Measurements from ENCODE around the gene NFATC1.

Gene NFATC1

DNA sequence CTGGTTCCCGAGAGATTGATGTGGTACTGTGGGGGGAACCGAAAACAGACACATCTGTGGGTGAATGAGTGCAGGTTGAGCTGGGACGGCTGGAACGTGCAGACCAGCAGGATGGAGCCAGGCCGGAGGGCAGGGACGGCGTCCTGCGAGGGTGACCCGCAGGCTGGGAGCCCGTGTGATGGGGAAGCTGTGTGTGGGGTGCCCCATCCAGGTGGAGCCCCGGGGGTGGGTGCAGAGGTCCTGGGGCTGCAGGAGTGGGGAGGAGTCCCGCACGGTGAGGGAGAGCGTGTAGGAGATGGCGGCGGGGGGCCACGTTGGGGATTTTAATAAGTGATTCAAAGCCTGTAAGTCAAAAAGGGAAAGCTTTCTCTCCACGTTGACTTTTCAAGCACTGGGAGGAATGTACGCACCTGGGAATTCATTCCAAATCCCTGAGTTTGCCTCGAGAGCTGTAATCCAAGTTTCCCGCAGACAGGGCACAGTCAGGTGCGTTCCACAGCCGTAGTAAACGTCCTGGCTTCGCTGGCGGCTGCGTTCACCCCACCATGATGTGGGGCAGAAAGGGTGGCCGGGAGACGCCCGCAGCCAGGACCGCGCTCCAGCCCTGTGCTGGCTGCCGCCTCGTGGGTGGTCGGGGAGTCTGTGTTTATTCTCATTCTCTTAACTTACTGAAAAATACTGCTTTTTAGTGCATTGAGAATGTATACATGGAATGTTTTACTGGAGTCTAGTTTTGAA is 54.0 kb downstream of the NFATC1 start:
- no peak overlapping the region for H3K4me3 ChIP-seq (ENCODE audit: low read depth, low read length)
- no peak for DNase-seq (ENCODE audit: low read depth)
- TF ChIP-seq, protein P1, sequence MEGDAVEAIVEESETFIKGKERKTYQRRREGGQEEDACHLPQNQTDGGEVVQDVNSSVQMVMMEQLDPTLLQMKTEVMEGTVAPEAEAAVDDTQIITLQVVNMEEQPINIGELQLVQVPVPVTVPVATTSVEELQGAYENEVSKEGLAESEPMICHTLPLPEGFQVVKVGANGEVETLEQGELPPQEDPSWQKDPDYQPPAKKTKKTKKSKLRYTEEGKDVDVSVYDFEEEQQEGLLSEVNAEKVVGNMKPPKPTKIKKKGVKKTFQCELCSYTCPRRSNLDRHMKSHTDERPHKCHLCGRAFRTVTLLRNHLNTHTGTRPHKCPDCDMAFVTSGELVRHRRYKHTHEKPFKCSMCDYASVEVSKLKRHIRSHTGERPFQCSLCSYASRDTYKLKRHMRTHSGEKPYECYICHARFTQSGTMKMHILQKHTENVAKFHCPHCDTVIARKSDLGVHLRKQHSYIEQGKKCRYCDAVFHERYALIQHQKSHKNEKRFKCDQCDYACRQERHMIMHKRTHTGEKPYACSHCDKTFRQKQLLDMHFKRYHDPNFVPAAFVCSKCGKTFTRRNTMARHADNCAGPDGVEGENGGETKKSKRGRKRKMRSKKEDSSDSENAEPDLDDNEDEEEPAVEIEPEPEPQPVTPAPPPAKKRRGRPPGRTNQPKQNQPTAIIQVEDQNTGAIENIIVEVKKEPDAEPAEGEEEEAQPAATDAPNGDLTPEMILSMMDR (IDR thresholded peaks at IDR 0.05; ENCODE audit: control insufficient read depth, extremely low read depth, insufficient read depth), result no peak

DNA sequence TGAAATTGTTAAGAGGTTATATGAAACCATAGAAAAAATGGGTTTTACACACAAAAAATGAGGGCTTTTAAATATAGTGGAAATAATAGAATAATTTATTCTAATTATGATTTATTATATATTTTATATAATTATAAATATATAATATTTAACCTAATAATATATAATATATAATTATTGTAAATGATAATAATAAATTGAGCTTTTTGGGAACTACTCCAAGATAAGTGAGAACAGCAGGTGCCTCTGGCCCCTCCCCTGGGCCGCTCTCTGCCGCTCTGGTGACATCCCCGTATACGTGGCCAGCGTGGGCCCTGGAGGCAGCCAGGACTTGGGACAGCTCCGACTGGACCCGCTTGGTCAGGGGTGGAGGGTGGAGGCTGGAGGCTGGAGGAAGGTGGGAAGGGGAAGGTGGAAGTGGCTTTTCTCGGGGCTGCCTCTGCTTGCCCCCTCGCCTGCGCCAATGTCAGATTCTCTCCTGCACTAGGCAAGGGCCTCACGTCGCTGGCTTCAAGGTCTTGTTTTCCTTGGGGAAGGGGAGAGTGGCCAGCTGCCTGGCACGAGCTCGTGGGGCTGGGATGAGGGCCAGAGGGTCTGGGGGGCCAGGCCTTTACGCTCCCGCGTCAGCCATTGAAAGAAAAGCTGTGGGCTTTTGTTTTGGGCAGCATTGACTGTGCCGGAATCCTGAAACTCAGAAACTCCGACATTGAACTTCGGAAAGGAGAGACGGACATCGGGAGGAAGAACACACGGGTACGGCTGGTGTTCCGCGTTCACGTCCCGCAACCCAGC is 54.8 kb downstream of the NFATC1 start:
- TF ChIP-seq, protein P1 (IDR thresholded peaks at IDR 0.05; ENCODE audit: control insufficient read depth, extremely low read depth, insufficient read depth), result no peak
- DNase-seq (ENCODE audit: low read depth), result no peak
- H3K4me3 ChIP-seq (ENCODE audit: low read depth, low read length), result no peak overlapping the region

DNA sequence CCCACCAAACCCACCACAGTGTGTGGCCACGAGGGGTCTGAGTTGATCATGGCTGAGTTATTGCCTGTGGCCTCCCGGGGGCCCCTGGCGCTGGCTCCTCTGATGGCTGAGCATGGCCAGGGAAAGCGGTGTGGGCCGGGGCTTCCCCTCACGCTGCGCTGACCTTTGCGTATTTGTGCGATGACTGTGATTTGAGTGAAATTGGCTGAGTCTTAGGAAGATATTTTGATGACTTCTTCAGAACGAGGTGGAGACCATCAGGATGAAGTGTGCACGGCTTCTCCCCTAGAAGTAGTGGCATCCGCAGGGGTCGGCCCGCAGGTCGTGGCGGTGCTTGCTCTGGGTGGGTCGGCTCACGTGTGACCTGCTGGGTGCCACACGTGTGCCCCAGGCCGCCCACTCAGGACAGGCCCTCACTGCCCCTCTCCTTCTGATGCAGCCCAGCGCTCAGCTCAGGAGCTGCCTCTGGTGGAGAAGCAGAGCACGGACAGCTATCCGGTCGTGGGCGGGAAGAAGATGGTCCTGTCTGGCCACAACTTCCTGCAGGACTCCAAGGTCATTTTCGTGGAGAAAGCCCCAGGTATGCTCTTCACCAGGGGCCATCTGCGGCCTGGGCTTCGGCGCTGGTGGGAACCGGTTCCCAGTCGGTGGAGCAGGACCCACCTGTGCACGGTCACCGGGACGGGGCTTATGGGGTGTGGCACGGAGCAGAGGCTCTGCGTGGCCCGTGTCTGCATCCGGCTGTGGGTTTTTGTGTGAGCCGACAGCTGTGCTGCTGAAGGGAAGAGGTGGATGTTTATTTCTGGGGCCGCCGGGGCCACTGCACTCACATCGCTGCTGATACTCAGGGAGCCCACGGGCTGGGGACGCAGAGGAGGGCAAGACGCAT is 55.8 kb downstream of the NFATC1 start:
- DNase-seq (ENCODE audit: low read depth), result no peak
- TF ChIP-seq, protein P1 (IDR thresholded peaks at IDR 0.05; ENCODE audit: control insufficient read depth, extremely low read depth, insufficient read depth), result no peak
- no peak overlapping the region for H3K4me3 ChIP-seq (ENCODE audit: low read depth, low read length)

DNA sequence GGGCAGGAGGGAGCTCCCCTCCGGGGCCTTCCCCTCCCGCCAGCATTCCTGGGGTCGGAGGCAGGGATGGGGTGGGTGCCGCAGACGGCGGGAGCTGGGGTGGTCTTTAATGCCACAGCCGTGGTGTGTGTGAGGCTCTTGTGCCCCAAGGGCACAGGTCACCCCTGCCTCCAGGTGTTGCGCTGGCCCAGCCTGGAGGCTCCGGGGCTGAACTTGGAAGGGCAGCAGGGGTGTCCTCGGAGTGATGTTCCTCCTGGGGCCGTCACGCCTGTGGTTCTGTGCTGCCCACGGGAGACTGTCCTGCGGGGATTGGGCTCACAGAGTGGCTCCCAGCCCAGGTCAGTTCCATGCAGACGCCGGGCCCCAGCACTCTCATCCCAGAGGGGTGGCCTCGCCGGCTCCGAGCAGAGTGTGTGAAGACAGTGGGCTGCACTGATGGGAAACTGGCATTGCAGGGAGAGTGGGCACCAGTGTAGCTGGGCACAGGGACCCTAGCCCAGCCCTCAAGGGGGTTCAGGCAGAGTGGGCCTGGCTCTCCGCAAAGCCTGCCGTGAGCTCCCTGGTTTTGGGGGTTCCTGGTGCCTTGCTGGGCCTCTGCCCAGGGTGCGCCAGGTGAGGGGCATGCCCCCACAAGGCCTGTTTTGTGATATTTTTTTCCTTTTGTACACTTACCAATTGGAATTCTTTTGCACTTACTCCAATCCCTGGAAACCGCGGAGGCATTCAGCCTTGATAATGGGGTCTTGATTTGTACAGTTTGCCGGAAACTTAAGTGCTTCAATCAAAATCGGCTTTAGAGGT is 56.7 kb downstream of the NFATC1 start:
- H3K4me3 ChIP-seq (ENCODE audit: low read depth, low read length), result no peak overlapping the region
- TF ChIP-seq, protein P1 (IDR thresholded peaks at IDR 0.05; ENCODE audit: control insufficient read depth, extremely low read depth, insufficient read depth), result no peak
- no peak for DNase-seq (ENCODE audit: low read depth)

DNA sequence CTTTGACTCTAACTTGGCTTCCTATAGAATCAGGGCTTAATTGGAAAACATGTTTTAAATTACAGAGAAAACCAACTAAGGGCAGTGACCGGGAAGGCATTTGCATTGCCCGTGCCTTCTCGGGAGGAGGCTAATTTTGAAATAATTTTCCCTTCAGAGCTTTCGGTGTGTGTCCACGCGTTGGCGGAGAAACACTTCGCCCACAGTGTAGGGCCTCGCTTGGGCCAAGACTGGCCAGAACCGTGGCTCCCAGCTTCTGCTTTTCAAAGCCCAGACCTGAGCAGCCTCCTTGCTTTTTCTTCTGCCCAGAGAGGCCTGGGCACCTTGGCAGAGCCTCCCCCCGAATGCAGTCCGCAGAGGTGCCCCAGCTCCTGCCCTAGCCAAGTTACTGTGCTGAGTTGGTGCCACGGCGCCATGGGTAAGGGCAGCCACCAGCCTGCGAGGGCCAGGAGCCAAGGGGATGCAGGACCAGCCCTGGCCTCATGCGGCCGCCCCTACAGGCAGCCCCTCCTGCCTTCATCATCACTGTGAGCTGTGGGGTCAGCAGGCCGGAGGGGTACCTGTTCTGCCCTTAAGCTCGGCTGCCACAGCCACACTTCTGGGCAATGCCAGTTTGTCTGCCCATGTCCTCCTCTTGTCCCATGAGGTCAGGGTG is 57.4 kb downstream of the NFATC1 start:
- no peak for DNase-seq (ENCODE audit: low read depth)
- TF ChIP-seq, protein P1 (IDR thresholded peaks at IDR 0.05; ENCODE audit: control insufficient read depth, extremely low read depth, insufficient read depth), result no peak
- H3K4me3 ChIP-seq (ENCODE audit: low read depth, low read length), result no peak overlapping the region
